ENCODE results near the gene TM7SF2. TPM values are rescaled to one million over a fixed set of nuclear protein-coding genes. Genes with fewer than 3 reads are reported as not detected.

Gene TM7SF2
- total RNA-seq, 1 experiment from 2014 or later, result 44.2 TPM

- DNase-seq, result no peak
- Histone ChIP-seq H3K27me3 (ENCODE audit: low read length) (no peaks in the 10 kb centered on the region), H4K20me1 (ENCODE audit: low read length) (no peaks in the 10 kb centered on the region), H3K79me2 (ENCODE audit: low read length) (no peaks in the 10 kb centered on the region), H3K4me3 (ENCODE audit: low read length) (no peak overlapping the region), H3K4me2 (ENCODE audit: low read length) (no peak overlapping the region), H3K4me1 (ENCODE audit: insufficient read depth, low read length) (no peaks in the 10 kb centered on the region), H2AFZ (ENCODE audit: low read length) (no peak overlapping the region), H3K27ac (ENCODE audit: low read length) (no peak overlapping the region), H3F3A (ENCODE audit: low read length, unreplicated experiment) (no peaks in the 10 kb centered on the region), H3K9me2 (replicated peaks; ENCODE audit: low read length) (no peaks in the 10 kb centered on the region), H3K9ac (ENCODE audit: low read length) (no peak overlapping the region), H3K36me3 (ENCODE audit: low read depth, low read length) (no peaks in the 10 kb centered on the region), H3K9me3 (ENCODE audit: low read length) (no peaks in the 10 kb centered on the region)
- ATAC-seq, result no peak
- ChIA-PET POLR2A (ENCODE audit: unreplicated experiment) (no interaction called here), CTCF (no interaction called here)
- no TSS peak for BruUV-seq (replicated peaks)
- intact Hi-C loops (cut with micrococcal nuclease), result no loop called here
- TF ChIP-seq EZH2 (IDR thresholded peaks at IDR 0.05; ENCODE audit: low read length, unreplicated experiment), result no peak
- no peak for TF ChIP-seq EZH2phosphoT487 (IDR thresholded peaks at IDR 0.05; ENCODE audit: borderline replicate concordance, low read length)
- no peak for TF ChIP-seq CTCF (conservative IDR thresholded peaks at IDR 0.05; ENCODE audit: low read depth, low read length)
Observed at GRCh38 chr11:65066805-65067291, 44.8 kb upstream of the TM7SF2 start.

GRCh38 chr11:65067446-65067845 is 44.2 kb upstream of the TM7SF2 start:
- H3K9ac ChIP-seq (ENCODE audit: low read length), result no peak overlapping the region
- H3K79me2 ChIP-seq (ENCODE audit: low read length), result no peaks in the 10 kb centered on the region
- H3K27ac ChIP-seq (ENCODE audit: low read length), result no peak overlapping the region
- intact Hi-C loops (cut with micrococcal nuclease), result no loop called here
- H3K4me2 ChIP-seq (ENCODE audit: low read length), result no peak overlapping the region
- ATAC-seq (no peak), DNase-seq (no peak)
- ChIA-PET POLR2A (ENCODE audit: unreplicated experiment) (no interaction called here), CTCF (no interaction called here)
- no peaks in the 10 kb centered on the region for H3F3A ChIP-seq (ENCODE audit: low read length, unreplicated experiment)
- no peaks in the 10 kb centered on the region for H3K9me2 ChIP-seq (replicated peaks; ENCODE audit: low read length)
- H2AFZ ChIP-seq (ENCODE audit: low read length), result no peak overlapping the region
- H3K4me3 ChIP-seq (ENCODE audit: low read length), result no peak overlapping the region
- no peaks in the 10 kb centered on the region for H3K36me3 ChIP-seq (ENCODE audit: low read depth, low read length)
- no peaks in the 10 kb centered on the region for H3K9me3 ChIP-seq (ENCODE audit: low read length)
- H3K4me1 ChIP-seq (ENCODE audit: insufficient read depth, low read length), result no peaks in the 10 kb centered on the region
- no TSS peak for BruUV-seq (replicated peaks)
- no peaks in the 10 kb centered on the region for H4K20me1 ChIP-seq (ENCODE audit: low read length)
- no peak for TF ChIP-seq EZH2 (IDR thresholded peaks at IDR 0.05; ENCODE audit: low read length, unreplicated experiment)
- no peak for TF ChIP-seq CTCF (conservative IDR thresholded peaks at IDR 0.05; ENCODE audit: low read depth, low read length)
- no peak for TF ChIP-seq EZH2phosphoT487 (IDR thresholded peaks at IDR 0.05; ENCODE audit: borderline replicate concordance, low read length)
- H3K27me3 ChIP-seq (ENCODE audit: low read length), result no peaks in the 10 kb centered on the region

- Histone ChIP-seq H3K9me3 (ENCODE audit: low read length) (no peaks in the 10 kb centered on the region), H2AFZ (ENCODE audit: low read length) (no peak overlapping the region), H3K79me2 (ENCODE audit: low read length) (no peaks in the 10 kb centered on the region), H4K20me1 (ENCODE audit: low read length) (no peaks in the 10 kb centered on the region), H3K27ac (ENCODE audit: low read length) (no peak overlapping the region), H3K9ac (ENCODE audit: low read length) (no peak overlapping the region), H3K4me2 (ENCODE audit: low read length) (no peak overlapping the region), H3K36me3 (ENCODE audit: low read depth, low read length) (no peaks in the 10 kb centered on the region), H3K9me2 (replicated peaks; ENCODE audit: low read length) (no peaks in the 10 kb centered on the region), H3K4me3 (ENCODE audit: low read length) (no peak overlapping the region), H3K27me3 (ENCODE audit: low read length) (no peaks in the 10 kb centered on the region), H3F3A (ENCODE audit: low read length, unreplicated experiment) (no peaks in the 10 kb centered on the region), H3K4me1 (ENCODE audit: insufficient read depth, low read length) (no peaks in the 10 kb centered on the region)
- BruUV-seq (replicated peaks), result no TSS peak
- POLR2A ChIA-PET (ENCODE audit: unreplicated experiment), result interaction anchor here (0.6 kb wide), 1 partner anchor 28 kb away, joined by 4 read pairs; the partner anchor contains the start of gene SAC3D1
- DNase-seq (no peak), ATAC-seq (no peak)
- intact Hi-C loops (cut with micrococcal nuclease), result no loop called here
- TF ChIP-seq EZH2phosphoT487 (IDR thresholded peaks at IDR 0.05; ENCODE audit: borderline replicate concordance, low read length), result no peak
- TF ChIP-seq CTCF (conservative IDR thresholded peaks at IDR 0.05; ENCODE audit: low read depth, low read length), result no peak
- CTCF ChIA-PET, result no interaction called here
Observed at GRCh38 chr11:65069217-65069616, 42.5 kb upstream of the TM7SF2 start.
